Keratinocyte (primary cell): ENCODE measurements around the gene SZRD1.

Experiments
- CTCF ChIP-seq, 3 experiments: IDR thresholded peaks in 1 of 3; conservative IDR thresholded peaks in 1 of 3; optimal IDR thresholded peaks in 1 of 3; 2 replicates in 2 of 3; 3 replicates in 1 of 3; pipeline versions ENCODE3 to v1.5.1; 2011; ENCODE audit warnings: low read length in 3 of 3, mild to moderate bottlenecking in 3 of 3, moderate library complexity in 2 of 3, control low read depth in 1 of 3, inconsistent platforms in 1 of 3; ENCODE audit not compliant: insufficient read depth in 2 of 3; ENCODE audit errors: extremely low read depth in 1 of 3
- EZH2 ChIP-seq: IDR thresholded peaks from one replicate; pipeline ENCODE4 v1.6.1; 2012; ENCODE audit warnings: inconsistent platforms, mild to moderate bottlenecking, low read length, moderate library complexity

GRCh38 chr1:16446116-16446515, 79.1 kb downstream of the SZRD1 start:
- TF ChIP-seq CTCF (optimal IDR thresholded peaks at IDR 0.05 in 1 of 3, IDR thresholded peaks at IDR 0.05 in 1 of 3, conservative IDR thresholded peaks at IDR 0.05 in 1 of 3; ENCODE audit: extremely low read depth in 1 of 3, insufficient read depth in 2 of 3, low read length in 3 of 3) (no peak), EZH2 (no peak)
